K562 (cell line): ENCODE measurements around the gene TAF1A. TPM values are rescaled to one million over a fixed set of nuclear protein-coding genes. Genes with fewer than 3 reads are reported as not detected.
A peak's percentile ranks its signal among the peaks of the same experiment; 100 is the strongest.

Source experiments
- CEBPZ ChIP-seq: fragments of 150-350 bp; IDR thresholded peaks from 2 replicates; pipeline ENCODE4 v1.6.1; 2014; ENCODE audit warnings: low read depth, mild to moderate bottlenecking, low read length, borderline replicate concordance
- NFE2L1 ChIP-seq: fragments of 450-650 bp; IDR thresholded peaks from 2 replicates; pipeline ENCODE4 v1.6.1; 2016; ENCODE audit warnings: missing genetic modification characterization, low read depth, mild to moderate bottlenecking, missing compliant biosample characterization, moderate library complexity, borderline replicate concordance
- PHB2 ChIP-seq: fragments of 450-650 bp; IDR thresholded peaks from 2 replicates; pipeline ENCODE4 v1.6.1; 2017; ENCODE audit warnings: low read depth
- TBP ChIP-seq: optimal IDR thresholded peaks from 2 replicates; pipeline ENCODE3; 2011; ENCODE audit warnings: low read depth, low read length, improper control_type of control experiment
- TEAD4 ChIP-seq, 2 experiments: sonication (generic) in 1 of 2; formaldehyde crosslinking in 1 of 2; IDR thresholded peaks; 2 replicates each; pipeline versions ENCODE4 v1.6.1 to v1.8.0; 2012 to 2022; ENCODE audit warnings: borderline replicate concordance in 1 of 2, inconsistent platforms in 1 of 2, low read length in 1 of 2, mild to moderate bottlenecking in 1 of 2, missing genetic modification reagents in 1 of 2
- UBTF ChIP-seq, 2 experiments: IDR thresholded peaks; 2 replicates each; pipeline ENCODE4 v1.6.1; 2012; ENCODE audit warnings: improper control_type of control experiment in 2 of 2, low read depth in 2 of 2, low read length in 2 of 2, borderline replicate concordance in 1 of 2
- ZNF124 ChIP-seq: sonication (generic); formaldehyde crosslinking; IDR thresholded peaks from 2 replicates; pipeline ENCODE4 v1.8.1; 2022; ENCODE audit warnings: missing genetic modification reagents
- ZNF212 ChIP-seq: fragments of 450-650 bp; formaldehyde crosslinking; IDR thresholded peaks from 2 replicates; pipeline ENCODE4 v1.4.0; 2020; ENCODE audit warnings: mild to moderate bottlenecking
- ZNF24 ChIP-seq: fragments of 450-650 bp; IDR thresholded peaks from 2 replicates; pipeline ENCODE4 v1.6.1; 2016
- ZNF282 ChIP-seq: sonication (generic); formaldehyde crosslinking; IDR thresholded peaks from 2 replicates; pipeline ENCODE4 v1.8.1; 2023; ENCODE audit warnings: missing genetic modification reagents
- ZNF717 ChIP-seq: fragments of 250-450 bp; sonication (Bioruptor Pico); IDR thresholded peaks from 2 replicates; pipeline ENCODE4 v1.5.0; 2021
- polyA plus RNA-seq, 8 experiments: library from polyadenylated mRNA; depleted of rRNA in 4 of 8; stranded (reverse) in 5 of 8; unstranded in 3 of 8; fragments of >200 nt; fragmentation: Nextera tagmentation in 2 of 8; fragmentation: Illumina TruSeq in 1 of 8; extraction: Ambion mirVana in 2 of 8; extraction: Trizol in 1 of 8; gene quantifications; 2 replicates each; pipeline versions ENCODE4 v1.2.1 to v1.2.3, GENCODE V29; 2011 to 2014; ENCODE audit warnings: inconsistent platforms in 1 of 8, missing spikeins in 1 of 8
- total RNA-seq, 7 experiments: library from RNA; depleted of rRNA in 6 of 7; stranded (reverse); fragments of >200 nt in 6 of 7; fragmentation: Illumina TruSeq in 2 of 7; extraction: Trizol in 2 of 7; gene quantifications; 2 replicates each; pipeline versions ENCODE4 v1.2.1 to v1.2.3, GENCODE V29; 2011 to 2021; ENCODE audit warnings: low replicate concordance in 1 of 7
- TF ChIP-seq, protein P1 (sequence below): fragments of 450-650 bp; IDR thresholded peaks from 2 replicates; pipeline ENCODE4 v1.6.1; 2014; ENCODE audit warnings: low read depth, mild to moderate bottlenecking, moderate library complexity, borderline replicate concordance
- TF ChIP-seq, protein P2 (sequence below): sonication (generic); formaldehyde crosslinking; IDR thresholded peaks from 2 replicates; pipeline ENCODE4 v1.8.1; 2022; ENCODE audit warnings: missing genetic modification reagents
- TF ChIP-seq, protein P3 (sequence below): fragments of 450-650 bp; IDR thresholded peaks from 2 replicates; pipeline ENCODE4 v1.6.1; 2016; ENCODE audit warnings: missing biosample characterization, missing genetic modification characterization
- TF ChIP-seq, protein P4 (sequence below), 2 experiments: fragments of 450-650 bp; IDR thresholded peaks; 2 replicates each; pipeline ENCODE4 v1.6.1; 2016

TAF1A gene
- total and polyA plus RNA-seq, 9 of the 15 experiments (the other 6 are each of a cell fraction or from before 2014, with no cell fraction given), result 17.8 to 36.8 (median 25.3) TPM

- TF ChIP-seq, protein P1, sequence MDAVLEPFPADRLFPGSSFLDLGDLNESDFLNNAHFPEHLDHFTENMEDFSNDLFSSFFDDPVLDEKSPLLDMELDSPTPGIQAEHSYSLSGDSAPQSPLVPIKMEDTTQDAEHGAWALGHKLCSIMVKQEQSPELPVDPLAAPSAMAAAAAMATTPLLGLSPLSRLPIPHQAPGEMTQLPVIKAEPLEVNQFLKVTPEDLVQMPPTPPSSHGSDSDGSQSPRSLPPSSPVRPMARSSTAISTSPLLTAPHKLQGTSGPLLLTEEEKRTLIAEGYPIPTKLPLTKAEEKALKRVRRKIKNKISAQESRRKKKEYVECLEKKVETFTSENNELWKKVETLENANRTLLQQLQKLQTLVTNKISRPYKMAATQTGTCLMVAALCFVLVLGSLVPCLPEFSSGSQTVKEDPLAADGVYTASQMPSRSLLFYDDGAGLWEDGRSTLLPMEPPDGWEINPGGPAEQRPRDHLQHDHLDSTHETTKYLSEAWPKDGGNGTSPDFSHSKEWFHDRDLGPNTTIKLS, result no peak; the same call in 1 of the 2 replicates
- TF ChIP-seq CEBPZ (no peak), ZNF24 (no peak), UBTF (IDR thresholded peaks at IDR 0.05; ENCODE audit: borderline replicate concordance in 1 of 2, low read depth in 2 of 2, low read length in 2 of 2) (0 out of 4 replicates have a peak, but pooled peaks of 1 of the 2 experiments have one; percentile 56), TBP (peak; percentile 95), TEAD4 (IDR thresholded peaks at IDR 0.05; ENCODE audit: low read length) (no peak), TEAD4 (CRISPR knock-in tag; IDR thresholded peaks at IDR 0.05; ENCODE audit: borderline replicate concordance) (0 out of 2 replicates have a peak, but pooled peaks have one; percentile 34), ZNF717 (CRISPR knock-in tag) (no peak), ZNF124 (CRISPR knock-in tag) (no peak), PHB2 (no peak), NFE2L1 (tag) (no peak), ZNF212 (CRISPR knock-in tag) (peak; percentile 50; the same call in 1 of the 2 replicates), ZNF282 (CRISPR knock-in tag) (no peak)
- TF ChIP-seq, protein P2, sequence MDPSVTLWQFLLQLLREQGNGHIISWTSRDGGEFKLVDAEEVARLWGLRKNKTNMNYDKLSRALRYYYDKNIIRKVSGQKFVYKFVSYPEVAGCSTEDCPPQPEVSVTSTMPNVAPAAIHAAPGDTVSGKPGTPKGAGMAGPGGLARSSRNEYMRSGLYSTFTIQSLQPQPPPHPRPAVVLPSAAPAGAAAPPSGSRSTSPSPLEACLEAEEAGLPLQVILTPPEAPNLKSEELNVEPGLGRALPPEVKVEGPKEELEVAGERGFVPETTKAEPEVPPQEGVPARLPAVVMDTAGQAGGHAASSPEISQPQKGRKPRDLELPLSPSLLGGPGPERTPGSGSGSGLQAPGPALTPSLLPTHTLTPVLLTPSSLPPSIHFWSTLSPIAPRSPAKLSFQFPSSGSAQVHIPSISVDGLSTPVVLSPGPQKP, result no peak
- TF ChIP-seq, protein P3, sequence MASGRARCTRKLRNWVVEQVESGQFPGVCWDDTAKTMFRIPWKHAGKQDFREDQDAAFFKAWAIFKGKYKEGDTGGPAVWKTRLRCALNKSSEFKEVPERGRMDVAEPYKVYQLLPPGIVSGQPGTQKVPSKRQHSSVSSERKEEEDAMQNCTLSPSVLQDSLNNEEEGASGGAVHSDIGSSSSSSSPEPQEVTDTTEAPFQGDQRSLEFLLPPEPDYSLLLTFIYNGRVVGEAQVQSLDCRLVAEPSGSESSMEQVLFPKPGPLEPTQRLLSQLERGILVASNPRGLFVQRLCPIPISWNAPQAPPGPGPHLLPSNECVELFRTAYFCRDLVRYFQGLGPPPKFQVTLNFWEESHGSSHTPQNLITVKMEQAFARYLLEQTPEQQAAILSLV (tag), result no peak
- TF ChIP-seq, protein P4, sequence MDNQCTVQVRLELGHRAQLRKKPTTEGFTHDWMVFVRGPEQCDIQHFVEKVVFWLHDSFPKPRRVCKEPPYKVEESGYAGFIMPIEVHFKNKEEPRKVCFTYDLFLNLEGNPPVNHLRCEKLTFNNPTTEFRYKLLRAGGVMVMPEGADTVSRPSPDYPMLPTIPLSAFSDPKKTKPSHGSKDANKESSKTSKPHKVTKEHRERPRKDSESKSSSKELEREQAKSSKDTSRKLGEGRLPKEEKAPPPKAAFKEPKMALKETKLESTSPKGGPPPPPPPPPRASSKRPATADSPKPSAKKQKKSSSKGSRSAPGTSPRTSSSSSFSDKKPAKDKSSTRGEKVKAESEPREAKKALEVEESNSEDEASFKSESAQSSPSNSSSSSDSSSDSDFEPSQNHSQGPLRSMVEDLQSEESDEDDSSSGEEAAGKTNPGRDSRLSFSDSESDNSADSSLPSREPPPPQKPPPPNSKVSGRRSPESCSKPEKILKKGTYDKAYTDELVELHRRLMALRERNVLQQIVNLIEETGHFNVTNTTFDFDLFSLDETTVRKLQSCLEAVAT (IDR thresholded peaks at IDR 0.05), result no peak
Observed at GRCh38 chr1:222618001-222618879, 28.5 kb upstream of the TAF1A start, which contains the start of gene MIA3 (continued).
